HepG2 (cell line): ENCODE results near the gene NOM1. TPM values are rescaled to one million over a fixed set of nuclear protein-coding genes. Genes with fewer than 3 reads are reported as not detected.

Experiments used
- ATAC-seq: fragments of 200-7000 bp; cut with Tn5 transposase; 3 replicates; pipeline ENCODE4 v1.9.1; 2020; ENCODE audit warnings: mild to moderate bottlenecking, moderate library complexity
- BruUV-seq: library from RNA; stranded (reverse); fragments of 400-500 nt; replicated peaks from 2 replicates; lab custom pipeline; 2021; lab: Mats Ljungman, UMichigan
- CTCF ChIA-PET: fragments of 300-600 bp; formaldehyde crosslinking; extraction: SDS; loops from one replicate; lab custom pipeline; 2021; ENCODE audit warnings: low total read pairs, inconsistent platforms, low intra/inter-chr PET ratio; lab: Yijun Ruan, JAX
- POLR2A ChIA-PET: fragments of 350-600 bp; sonication (Branson Sonifier 250); formaldehyde crosslinking; loops from one replicate; lab custom pipeline; 2020; ENCODE audit warnings: antibody characterized with exemption, inconsistent platforms; lab: Yijun Ruan, JAX
- DNase-seq: peaks from one replicate; pipeline ENCODE4 v3.0.0-alpha.2; 2015; ENCODE audit warnings: low spot score
- FAIRE-seq: peaks from 3 replicates; lab custom pipeline; 2011; peaks lifted over from hg19 to GRCh38; lab: Jason Lieb, UNC
- H2AFZ ChIP-seq: one replicate; pipeline ENCODE4 v1.6.1; 2011; ENCODE audit warnings: low read length, inconsistent platforms
- H3K27ac ChIP-seq: fragments of 300-600 bp; 3 replicates; pipeline ENCODE4 v1.8.0; 2011; ENCODE audit warnings: mixed run types, mild to moderate bottlenecking, mixed read lengths, low read length, inconsistent platforms; ENCODE audit not compliant: insufficient read depth; ENCODE audit errors: extremely low read length
- H3K27me3 ChIP-seq, 2 experiments: fragments of 200-600 bp in 1 of 2; 2 replicates in 1 of 2; 3 replicates in 1 of 2; pipeline versions ENCODE4 v1.6.0 to v1.8.0; 2011; ENCODE audit warnings: low read length in 2 of 2, mild to moderate bottlenecking in 2 of 2, moderate library complexity in 2 of 2, inconsistent platforms in 1 of 2; ENCODE audit not compliant: insufficient read depth in 2 of 2, control insufficient read depth in 1 of 2
- H3K36me3 ChIP-seq, 2 experiments: fragments of 200-600 bp in 1 of 2; replicated peaks in 1 of 2; 2 replicates in 1 of 2; 3 replicates in 1 of 2; pipeline versions ENCODE4 v1.5.1 to v1.8.0; 2011; ENCODE audit warnings: low read length in 2 of 2, inconsistent platforms in 1 of 2; ENCODE audit not compliant: insufficient read depth in 2 of 2, control insufficient read depth in 1 of 2
- H3K4me1 ChIP-seq: 2 replicates; pipeline ENCODE4 v1.5.1; 2012; ENCODE audit warnings: low read length, inconsistent platforms; ENCODE audit not compliant: insufficient read depth
- H3K4me2 ChIP-seq: 2 replicates; pipeline ENCODE4 v1.6.0; 2011; ENCODE audit warnings: low read depth, low read length, inconsistent platforms
- H3K4me3 ChIP-seq, 3 experiments: fragments of 200-600 bp in 1 of 3; sonication (generic), shearing (Covaris generic) in 1 of 3; replicated peaks in 1 of 3; 2 replicates each; pipeline ENCODE4 v1.5.1; 2011 to 2016; ENCODE audit warnings: low read length in 3 of 3, inconsistent platforms in 2 of 3, low read depth in 2 of 3, mild to moderate bottlenecking in 2 of 3, control low read depth in 1 of 3, mixed read lengths in 1 of 3; ENCODE audit not compliant: insufficient read depth in 1 of 3
- H3K79me2 ChIP-seq: one replicate; pipeline ENCODE4 v1.6.1; 2011; ENCODE audit warnings: low read length, inconsistent platforms; ENCODE audit not compliant: insufficient read depth
- H3K9ac ChIP-seq: 2 replicates; pipeline ENCODE4 v1.6.0; 2011; ENCODE audit warnings: mild to moderate bottlenecking, low read depth, low read length, inconsistent platforms; ENCODE audit not compliant: insufficient read depth
- H3K9me3 ChIP-seq: 2 replicates; pipeline ENCODE4 v1.5.1; 2012; ENCODE audit warnings: mild to moderate bottlenecking, low read length
- H4K20me1 ChIP-seq: 2 replicates; pipeline ENCODE4 v1.6.0; 2011; ENCODE audit warnings: inconsistent platforms, mild to moderate bottlenecking, low read length, moderate library complexity; ENCODE audit not compliant: insufficient read depth
- ARHGAP35 ChIP-seq: sonication (generic); formaldehyde crosslinking; IDR thresholded peaks from 2 replicates; pipeline ENCODE4 v1.9.0; 2022; ENCODE audit warnings: mild to moderate bottlenecking, inconsistent platforms, moderate library complexity, missing genetic modification reagents, borderline replicate concordance
- ATF7-NPFF ChIP-seq: sonication (generic); formaldehyde crosslinking; IDR thresholded peaks from 2 replicates; pipeline ENCODE4 v1.8.1; 2023; ENCODE audit warnings: mild to moderate bottlenecking, low read depth, missing genetic modification reagents, moderate library complexity
- DR1 ChIP-seq: sonication (generic); formaldehyde crosslinking; IDR thresholded peaks from 2 replicates; pipeline ENCODE4 v1.8.0; 2021; ENCODE audit warnings: mild to moderate bottlenecking, missing genetic modification reagents, inconsistent platforms
- EED ChIP-seq: sonication (generic); formaldehyde crosslinking; IDR thresholded peaks from 2 replicates; pipeline ENCODE4 v1.5.0; 2020; ENCODE audit warnings: mild to moderate bottlenecking, missing genetic modification reagents
- GATAD2A ChIP-seq: IDR thresholded peaks from 2 replicates; pipeline ENCODE4 v1.6.1; 2016
- HMGXB3 ChIP-seq: sonication (generic); formaldehyde crosslinking; IDR thresholded peaks from 2 replicates; pipeline ENCODE4 v1.4.0; 2020; ENCODE audit warnings: missing genetic modification reagents, borderline replicate concordance
- KMT2A ChIP-seq: sonication (generic); formaldehyde crosslinking; IDR thresholded peaks from 2 replicates; pipeline ENCODE4 v1.4.0; 2020; ENCODE audit warnings: missing genetic modification reagents
- PAF1 ChIP-seq: IDR thresholded peaks from 2 replicates; pipeline ENCODE4 v1.6.1; 2016; ENCODE audit warnings: missing genetic modification reagents, missing compliant biosample characterization
- SALL1 ChIP-seq: sonication (generic); formaldehyde crosslinking; IDR thresholded peaks from 2 replicates; pipeline ENCODE4 v1.8.0; 2022; ENCODE audit warnings: mild to moderate bottlenecking, missing genetic modification reagents
- SOX5 ChIP-seq: IDR thresholded peaks from 2 replicates; pipeline ENCODE4 v1.6.1; 2016; ENCODE audit warnings: borderline replicate concordance
- TBX2 ChIP-seq: sonication (generic); formaldehyde crosslinking; IDR thresholded peaks from 2 replicates; pipeline ENCODE4 v1.5.0; 2020; ENCODE audit warnings: missing genetic modification reagents, mild to moderate bottlenecking, borderline replicate concordance
- ZBTB7B ChIP-seq: sonication (generic); formaldehyde crosslinking; IDR thresholded peaks from 2 replicates; pipeline ENCODE4 v1.4.0; 2020; ENCODE audit warnings: missing genetic modification reagents
- ZNF121 ChIP-seq: sonication (generic); formaldehyde crosslinking; IDR thresholded peaks from 2 replicates; pipeline ENCODE4 v1.5.0; 2020; ENCODE audit warnings: mild to moderate bottlenecking, missing genetic modification reagents
- ZNF138 ChIP-seq: sonication (generic); formaldehyde crosslinking; IDR thresholded peaks from 2 replicates; pipeline ENCODE4 v1.5.0; 2020; ENCODE audit warnings: mild to moderate bottlenecking, low read depth, missing genetic modification reagents
- ZNF292 ChIP-seq: sonication (generic); formaldehyde crosslinking; IDR thresholded peaks from 2 replicates; pipeline ENCODE4 v1.8.1; 2022; ENCODE audit warnings: mild to moderate bottlenecking, low read depth, missing genetic modification reagents, borderline replicate concordance
- ZNF383 ChIP-seq: sonication (generic); formaldehyde crosslinking; IDR thresholded peaks from 2 replicates; pipeline ENCODE4 v1.4.0; 2020; ENCODE audit warnings: missing genetic modification reagents, mild to moderate bottlenecking, borderline replicate concordance
- ZNF512B ChIP-seq: sonication (generic); formaldehyde crosslinking; IDR thresholded peaks from 2 replicates; pipeline ENCODE4 v1.5.1; 2020; ENCODE audit warnings: missing genetic modification reagents, mild to moderate bottlenecking, borderline replicate concordance
- ZNF720 ChIP-seq: sonication (generic); formaldehyde crosslinking; IDR thresholded peaks from 2 replicates; pipeline ENCODE4 v1.4.0; 2020; ENCODE audit warnings: missing genetic modification reagents
- WGBS: methylation state at CpG from one replicate; pipeline ENCODE4 v1.1.6; 2017; ENCODE audit warnings: low lambda C conversion rate; 5-methylcytosine and 5-hydroxymethylcytosine counted together
- in situ Hi-C: cut with HindIII; loops from 2 replicates; pipeline ENCODE4 v1.10.0; 2017; ENCODE audit warnings: low pct_unique_long_range_greater_than_20kb; ENCODE audit not compliant: extremely low pct_ligation_motif_present
- intact Hi-C: fragments of 100-400 bp; cut with micrococcal nuclease; formaldehyde crosslinking; loops from one replicate; pipeline ENCODE4 v1.10.0; 2022; ENCODE audit not compliant: unreplicated experiment
- polyA plus RNA-seq, 8 experiments: library from polyadenylated mRNA; depleted of rRNA in 3 of 8; stranded (reverse) in 7 of 8; unstranded in 1 of 8; fragments of >200 nt; fragmentation: Illumina TruSeq in 4 of 8; extraction: Trizol in 4 of 8; gene quantifications; 2 replicates each; pipeline versions ENCODE4 v1.2.1 to v1.2.3, GENCODE V29; 2011 to 2016; ENCODE audit warnings: low read depth in 4 of 8, missing spikeins in 1 of 8, mixed read lengths in 1 of 8; ENCODE audit not compliant: insufficient read depth in 1 of 8
- total RNA-seq, 5 experiments: library from RNA; depleted of rRNA; stranded (reverse); fragments of >200 nt; fragmentation: Illumina TruSeq; extraction: Trizol; gene quantifications; 2 replicates each; pipeline ENCODE4 v1.2.3, GENCODE V29; 2016; ENCODE audit warnings: low read depth in 1 of 5

NOM1 gene
- total and polyA plus RNA-seq, 2 of the 13 experiments (the other 11 are each of a cell fraction or from before 2014, with no cell fraction given) = 14.2 to 26.2 TPM

GRCh38 chr7:156919132-156919713 is 30.3 kb upstream of the NOM1 start (continued):
- peak; percentile 34; the same call in 1 of the 2 replicates for TF ChIP-seq SALL1 (CRISPR knock-in tag)
- TF ChIP-seq SOX5 (CRISPR knock-in tag) = 0 out of 2 replicates have a peak, but pooled peaks have one; percentile 10
- TF ChIP-seq ZNF138 (CRISPR knock-in tag) = no peak
- 0 out of 2 replicates have a peak, but pooled peaks have one; percentile 19 for TF ChIP-seq GATAD2A (CRISPR knock-in tag)
- TF ChIP-seq ZBTB7B (CRISPR knock-in tag) = 0 out of 2 replicates have a peak, but pooled peaks have one; percentile 12
- peak; percentile 30; the same call in 1 of the 2 replicates for TF ChIP-seq ZNF292
- peak; percentile 60; the same call in 1 of the 2 replicates for TF ChIP-seq TBX2 (CRISPR knock-in tag)
- no peak for TF ChIP-seq ZNF720
- TF ChIP-seq, all 625 proteins: peak for 26

GRCh38 chr7:156920076-156920475 is 29.4 kb upstream of the NOM1 start:
- Histone ChIP-seq H3K27me3 (peaks cover 0 to 14% of the 10 kb centered on the region in 2 experiments; a peak in 2 of 5 replicates), H3K79me2 (no peaks in the 10 kb centered on the region), H4K20me1 (no peaks in the 10 kb centered on the region), H3K9ac (no peak overlapping the region), H3K4me2 (no peak overlapping the region), H2AFZ (no peak overlapping the region), H3K9me3 (no peaks in the 10 kb centered on the region), H3K4me1 (peaks cover 15% of the 10 kb centered on the region), H3K27ac (no peak overlapping the region), H3K36me3 (no peaks in the 10 kb centered on the region), H3K4me3 (no peak overlapping the region)
- no peak for FAIRE-seq
- no peak; the same call in 2 of the 3 replicates for ATAC-seq
- no TSS peak for BruUV-seq
- intact Hi-C loops = no loop called here
- DNase-seq = no peak
- in situ Hi-C loops = no loop called here
- 46% methylated on average over 4 of the region's 5 CpGs for WGBS
- ChIA-PET POLR2A (no interaction called here), CTCF (no interaction called here)
- TF ChIP-seq ATF7-NPFF (CRISPR knock-in tag) = no peak
- no peak for TF ChIP-seq ZNF383 (CRISPR knock-in tag)
- no peak for TF ChIP-seq EED (CRISPR knock-in tag)
- no peak for TF ChIP-seq PAF1 (CRISPR knock-in tag)
- no peak for TF ChIP-seq KMT2A (CRISPR knock-in tag)
- no peak for TF ChIP-seq DR1
- no peak for TF ChIP-seq ZNF121
- TF ChIP-seq HMGXB3 (CRISPR knock-in tag) = no peak
- no peak for TF ChIP-seq ZNF512B (CRISPR knock-in tag)
- TF ChIP-seq ARHGAP35 (CRISPR knock-in tag) = no peak
